ENCODE results near the gene SLC7A4.

The SLC7A4 gene

DNA sequence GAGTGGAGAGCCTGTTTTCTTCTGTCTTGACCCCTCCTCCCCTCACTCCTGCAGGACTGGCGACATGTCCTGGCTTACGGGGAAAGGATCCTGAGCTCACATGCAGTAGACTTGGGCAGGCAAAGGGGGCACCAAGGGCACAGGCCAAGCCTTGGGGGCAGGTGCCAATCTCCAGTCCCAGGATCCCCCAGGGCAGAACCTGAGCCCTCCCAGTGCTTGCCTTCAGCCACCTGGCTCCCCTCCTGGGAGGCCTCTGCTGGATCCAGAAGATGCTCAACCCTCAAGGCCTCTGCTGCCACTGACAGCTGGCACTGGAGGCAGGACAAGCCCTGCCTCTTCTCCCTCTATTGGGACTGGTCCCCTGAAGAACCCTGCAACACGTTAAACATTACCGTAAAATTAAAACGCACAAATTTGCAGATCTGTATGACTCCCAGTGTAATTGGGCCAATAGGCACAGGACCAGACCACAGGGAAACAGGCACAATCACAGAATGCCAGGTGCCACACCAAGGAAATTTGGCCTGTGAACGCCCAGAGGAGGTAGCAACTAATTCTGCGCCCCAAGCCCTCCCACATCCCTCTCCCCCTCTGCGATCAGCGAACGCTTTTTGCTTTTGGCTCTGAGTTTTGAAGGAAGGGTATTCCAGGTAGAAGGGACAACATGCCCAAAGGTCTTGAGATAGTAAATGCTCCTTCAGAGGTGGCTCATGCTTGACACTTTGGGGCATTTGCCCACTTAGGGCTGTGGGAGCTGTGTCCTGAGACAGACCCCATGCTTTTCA, 51.2 kb downstream of the SLC7A4 start:
- DNase-seq, result no peak

DNA sequence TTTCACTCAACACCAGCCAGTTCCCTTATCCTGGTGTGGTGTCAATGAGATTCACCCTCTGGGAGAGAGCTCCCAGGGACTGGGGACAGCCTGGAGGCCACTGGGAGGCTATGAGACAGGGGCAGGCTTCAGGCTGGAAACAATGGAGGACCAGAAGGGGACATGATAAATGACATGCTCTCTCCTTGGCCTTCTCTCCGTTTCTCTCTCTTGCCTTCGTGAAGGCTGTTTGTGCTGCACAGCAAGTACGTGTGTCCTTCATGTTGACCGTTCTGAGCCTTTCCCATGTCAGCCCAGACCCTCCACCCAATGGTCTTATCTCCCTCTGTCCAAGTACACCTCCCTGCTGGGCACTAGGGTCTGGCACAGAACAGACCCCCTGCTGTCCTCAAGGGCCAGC, 51.8 kb downstream of the SLC7A4 start:
- DNase-seq, result no peak

DNA sequence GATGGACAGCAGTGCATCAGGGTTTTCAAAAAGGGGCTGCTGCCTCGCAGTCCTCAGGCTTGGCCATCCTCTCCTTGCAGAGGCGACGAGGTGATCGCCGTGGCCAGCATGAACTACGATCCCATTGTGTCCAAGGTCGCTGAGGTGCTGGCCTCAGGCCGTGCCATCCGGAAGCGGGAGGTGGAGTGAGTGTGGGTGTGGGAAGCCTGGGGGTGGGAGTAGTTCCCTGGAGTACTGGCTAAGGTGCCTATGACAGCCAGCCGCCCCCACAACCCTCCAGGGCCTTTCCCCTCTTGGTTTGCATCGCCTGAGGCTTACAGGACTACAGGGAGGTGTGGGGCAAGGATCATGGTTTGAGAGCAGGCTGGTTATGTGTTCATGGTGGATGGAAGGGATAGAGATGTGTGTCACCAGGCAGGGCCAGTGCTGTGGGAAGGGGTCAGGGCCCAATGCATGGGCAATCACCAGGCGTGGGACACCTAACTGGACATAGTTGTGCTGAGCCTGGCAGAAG, 52.4 kb downstream of the SLC7A4 start:
- DNase-seq, result no peak

DNA sequence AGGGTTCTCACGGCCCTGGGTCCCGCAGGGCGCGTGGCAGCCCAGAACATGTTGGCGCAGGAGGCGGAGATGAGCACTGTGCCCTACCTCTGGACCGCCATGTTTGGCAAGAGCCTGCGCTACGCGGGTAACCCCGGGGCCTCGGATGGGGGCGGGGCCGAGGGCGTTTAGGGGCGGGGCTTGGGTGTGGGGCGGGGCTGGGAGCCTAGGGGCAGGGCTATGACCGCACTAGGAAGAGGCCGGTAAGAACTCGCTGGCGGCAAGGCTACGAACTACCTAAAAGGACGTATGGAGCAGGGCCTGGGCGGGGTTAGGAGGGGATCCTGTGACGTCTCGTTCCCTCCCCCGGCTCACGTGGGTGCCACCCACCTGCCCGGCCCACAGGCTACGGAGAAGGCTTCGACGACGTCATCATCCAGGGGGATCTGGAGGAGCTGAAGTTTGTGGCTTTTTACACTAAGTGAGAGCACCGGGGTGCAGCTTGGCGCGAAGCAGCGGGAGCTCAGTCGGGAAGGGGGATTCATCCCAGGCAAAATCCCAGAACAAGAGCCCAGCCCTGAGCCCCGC, 53.0 kb downstream of the SLC7A4 start:
- peak; percentile 60 for DNase-seq
